Spleen (tissue), 11 donors: ENCODE results near the gene DTNB. TPM values are rescaled to one million over a fixed set of nuclear protein-coding genes. Genes with fewer than 3 reads are reported as not detected.

Experiments used
- DNase-seq: peaks from one replicate; pipeline ENCODE4 v3.0.0-alpha.2; 2020
- H3K27ac ChIP-seq, 8 donors: fragments of 200-600 bp; sonication (generic) in 7 of 8; 1 replicate in 4 of 8; 2 replicates in 4 of 8; pipeline versions ENCODE4 v1.5.0 to v1.8.0; 2016 to 2021; ENCODE audit warnings: inconsistent platforms in 4 of 8, mild to moderate bottlenecking in 4 of 8, moderate library complexity in 1 of 8
- H3K27me3 ChIP-seq, 7 donors: fragments of 200-600 bp; sonication (generic) in 6 of 7; replicated peaks in 1 of 7; 1 replicate in 4 of 7; 2 replicates in 3 of 7; pipeline versions ENCODE4 v1.5.0 to v1.8.0; 2016 to 2021; ENCODE audit warnings: inconsistent platforms in 3 of 7, mild to moderate bottlenecking in 1 of 7
- H3K36me3 ChIP-seq, 6 donors: fragments of 200-600 bp; sonication (generic) in 5 of 6; 1 replicate in 4 of 6; 2 replicates in 2 of 6; pipeline versions ENCODE4 v1.5.0 to v1.8.0; 2016 to 2021; ENCODE audit warnings: inconsistent platforms in 2 of 6
- H3K4me1 ChIP-seq, 6 donors: fragments of 200-600 bp; sonication (generic) in 5 of 6; 1 replicate in 3 of 6; 2 replicates in 3 of 6; pipeline versions ENCODE4 v1.5.0 to v1.8.0; 2016 to 2021; ENCODE audit warnings: inconsistent platforms in 3 of 6
- H3K4me3 ChIP-seq, 8 donors: fragments of 200-600 bp; sonication (generic) in 7 of 8; 1 replicate in 4 of 8; 2 replicates in 4 of 8; pipeline versions ENCODE4 v1.5.0 to v1.8.0; 2016 to 2021; ENCODE audit warnings: inconsistent platforms in 4 of 8, mild to moderate bottlenecking in 4 of 8, moderate library complexity in 2 of 8
- H3K9me3 ChIP-seq, 8 donors: fragments of 200-600 bp; sonication (generic) in 7 of 8; 1 replicate in 4 of 8; 2 replicates in 4 of 8; pipeline versions ENCODE4 v1.5.0 to v1.8.0; 2016 to 2021; ENCODE audit warnings: inconsistent platforms in 4 of 8
- CTCF ChIP-seq, 11 experiments: fragments of 200-600 bp in 7 of 11; fragments of 450-650 bp in 4 of 11; sonication (generic) in 4 of 11; IDR thresholded peaks in 8 of 11; conservative IDR thresholded peaks in 3 of 11; 1 replicate in 7 of 11; 2 replicates in 4 of 11; pipeline versions ENCODE4 v1.4.0 to v1.8.0; 2016 to 2021; ENCODE audit warnings: antibody characterized with exemption in 11 of 11, inconsistent platforms in 4 of 11, mild to moderate bottlenecking in 1 of 11
- POLR2A ChIP-seq, 3 donors: fragments of 450-650 bp; IDR thresholded peaks; one replicate each; pipeline ENCODE4 v1.5.1; 2017; ENCODE audit warnings: antibody characterized with exemption in 3 of 3, mild to moderate bottlenecking in 1 of 3
- POLR2AphosphoS5 ChIP-seq, 3 donors: sonication (generic); formaldehyde crosslinking; IDR thresholded peaks; one replicate each; pipeline ENCODE4 v1.5.1; 2017; ENCODE audit warnings: antibody characterized with exemption in 3 of 3
- WGBS, 5 donors: extraction: QIAGEN DNeasy Blood & Tissue Kit in 3 of 5; methylation state at CpG; one replicate each; pipeline versions ENCODE4 v1.1.5 to v1.1.7; 2013 to 2018; 5-methylcytosine and 5-hydroxymethylcytosine counted together
- intact Hi-C: fragments of 100-400 bp; cut with DNase I; formaldehyde crosslinking; loops from one replicate; pipeline ENCODE4 v1.15.0; 2023; ENCODE audit warnings: low total_unique reads
- polyA plus RNA-seq, 3 donors: library from polyadenylated mRNA; stranded (reverse); fragments of 200-250 nt; gene quantifications; one replicate each; pipeline ENCODE4 v1.2.1, GENCODE V29; 2013
- total RNA-seq, 7 donors: library from RNA; depleted of rRNA in 3 of 7; stranded (reverse); fragments of >200 nt in 3 of 7; fragmentation: NEBNext Ultra II Directional in 4 of 7; extraction: Animal tissue kit (Norgen Biotek cat#: 25700) in 4 of 7; gene quantifications; one replicate each; pipeline versions ENCODE4 v1.1.0 to v1.2.1, GENCODE V29; 2016 to 2021
- donor health status: healthy with polysubstance abuse.
- donor health status: DM: no; HTN: no; CAD: no; lungs with moderate emphysema.
- donor health status: DM: no; HTN: no; CAD: no.
- donor health status: Bipolar disorder and iron deficiency.
- donor health status: healthy.
- donor health status: DM: no; HTN: no; CAD: no.
- donor health status: DM: yes; HTN: yes; CAD: no.

DTNB gene
- total and polyA plus RNA-seq, 10 donors: 4.5 to 28.9 (median 20.4) TPM

GRCh38 chr2:25377822-25378421, 295.5 kb downstream of the DTNB start:
- intact Hi-C loops: no loop called here
- H3K27ac ChIP-seq: peak overlapping the region in 4 of 8 donors; percentile 10 to 84 (median 72)

GRCh38 chr2:25376750-25377621, 296.4 kb downstream of the DTNB start:
- 18 to 26% (median 19%) methylated on average over 30 to 52 of the region's 52 CpGs for WGBS, 5 donors
- Histone ChIP-seq H3K4me3 (peak overlapping the region in 7 of 8 donors; percentile 3 to 42 (median 13)), H3K9me3 (peaks cover 0 to 5% (median 0%) of the 10 kb centered on the region in 8 donors), H3K36me3 (no peaks in the 10 kb centered on the region), H3K4me1 (peaks cover 12 to 39% (median 25%) of the 10 kb centered on the region in 6 donors), H3K27me3 (no peaks in the 10 kb centered on the region), H3K27ac (peak overlapping the region; percentile 10 to 84 (median 69))
- TF ChIP-seq CTCF (IDR thresholded peaks at IDR 0.05 in 8 of 11, conservative IDR thresholded peaks at IDR 0.05 in 3 of 11) (peak; percentile 55 to 100 (median 98)), POLR2A (IDR thresholded peaks at IDR 0.05) (no peak), POLR2AphosphoS5 (IDR thresholded peaks at IDR 0.05) (peak; percentile 73 to 85 (median 82))
- intact Hi-C loops: no loop called here
- peak; percentile 98 for DNase-seq

More at GRCh38 chr2:25377822-25378421, 295.5 kb downstream of the DTNB start:
- DNase-seq: peak; percentile 73
- peaks cover 12 to 39% (median 25%) of the 10 kb centered on the region in 6 donors for H3K4me1 ChIP-seq
- H3K27me3 ChIP-seq: no peaks in the 10 kb centered on the region
- 84 to 92% (median 87%) methylated on average over 15 to 22 of the region's 22 CpGs for WGBS, 5 donors
- H3K9me3 ChIP-seq: peaks cover 0 to 5% (median 0%) of the 10 kb centered on the region in 8 donors
- H3K36me3 ChIP-seq: no peaks in the 10 kb centered on the region
- TF ChIP-seq POLR2A (IDR thresholded peaks at IDR 0.05) (no peak), POLR2AphosphoS5 (IDR thresholded peaks at IDR 0.05) (no peak), CTCF (IDR thresholded peaks at IDR 0.05 in 8 of 11, conservative IDR thresholded peaks at IDR 0.05 in 3 of 11) (no peak)
- H3K4me3 ChIP-seq: no peak overlapping the region

- H3K27ac ChIP-seq: peak overlapping the region in 4 of 8 donors; percentile 67 to 84 (median 74)
- H3K36me3 ChIP-seq: no peaks in the 10 kb centered on the region
- peak; percentile 79 for DNase-seq
- TF ChIP-seq POLR2A (IDR thresholded peaks at IDR 0.05): no peak
- no peak for TF ChIP-seq CTCF (IDR thresholded peaks at IDR 0.05 in 8 of 11, conservative IDR thresholded peaks at IDR 0.05 in 3 of 11)
- no peak for TF ChIP-seq POLR2AphosphoS5 (IDR thresholded peaks at IDR 0.05)
- H3K4me3 ChIP-seq: peak overlapping the region in 3 of 8 donors; percentile 10 to 42 (median 17)
- 76 to 81% (median 79%) methylated on average over 15 to 16 of the region's 16 CpGs for WGBS, 5 donors
- peaks cover 12 to 39% (median 25%) of the 10 kb centered on the region in 6 donors for H3K4me1 ChIP-seq
- no peaks in the 10 kb centered on the region for H3K27me3 ChIP-seq
- H3K9me3 ChIP-seq: peaks cover 0 to 5% (median 0%) of the 10 kb centered on the region in 8 donors
- intact Hi-C loops: no loop called here
These were observed 297.3 kb downstream of the DTNB start for GRCh38 chr2:25375989-25376545.
